SK-N-SH (cell line): ENCODE data around the gene GLG1. TPM values are rescaled to one million over a fixed set of nuclear protein-coding genes. Genes with fewer than 3 reads are reported as not detected.

Experiments
- CTCF ChIA-PET: fragments of 300-600, 350-600 bp; formaldehyde crosslinking; extraction: SDS; loops from one replicate; lab custom pipeline; 2021; lab: Yijun Ruan, JAX
- POLR2A ChIA-PET: fragments of 350-600 bp; sonication (Branson Sonifier 250); formaldehyde crosslinking; extraction: SDS; loops from one replicate; lab custom pipeline; 2020; ENCODE audit warnings: antibody characterized with exemption, inconsistent platforms; lab: Yijun Ruan, JAX
- DNase-seq: peaks from one replicate; pipeline ENCODE4 v3.0.0; 2012
- H2AFZ ChIP-seq: fragments of 200-600 bp; sonication (generic); 2 replicates; pipeline ENCODE4 v1.8.1; 2016; ENCODE audit warnings: antibody characterized with exemption, mild to moderate bottlenecking, low read depth
- H3F3A ChIP-seq: fragments of 200-600 bp; sonication (generic); replicated peaks from 2 replicates; pipeline ENCODE3; 2016; ENCODE audit warnings: antibody characterized with exemption, mild to moderate bottlenecking; ENCODE audit not compliant: insufficient read depth
- H3K27ac ChIP-seq, 2 experiments: fragments of 200-500 bp in 1 of 2; fragments of 200-600 bp in 1 of 2; sonication (Bioruptor generic) in 1 of 2; sonication (generic), shearing (Covaris generic) in 1 of 2; 2 replicates each; pipeline versions ENCODE4 v1.5.1 to v1.6.1; 2014 to 2016; ENCODE audit warnings: low read depth in 2 of 2, inconsistent platforms in 1 of 2, low read length in 1 of 2, mild to moderate bottlenecking in 1 of 2, mixed read lengths in 1 of 2
- H3K27me3 ChIP-seq: fragments of 200-600 bp; sonication (generic), shearing (Covaris generic); 2 replicates; pipeline ENCODE4 v1.6.1; 2016; ENCODE audit warnings: mixed run types; ENCODE audit not compliant: insufficient read depth
- H3K36me3 ChIP-seq, 2 experiments: fragments of 200-500 bp in 1 of 2; fragments of 200-600 bp in 1 of 2; sonication (Bioruptor generic) in 1 of 2; sonication (generic) in 1 of 2; replicated peaks in 1 of 2; 2 replicates each; pipeline versions ENCODE3 to v1.5.1; 2014 to 2016; ENCODE audit warnings: low read length in 1 of 2, mild to moderate bottlenecking in 1 of 2; ENCODE audit not compliant: insufficient read depth in 2 of 2, control insufficient read depth in 1 of 2
- H3K4me1 ChIP-seq, 2 experiments: fragments of 200-500 bp in 1 of 2; fragments of 200-600 bp in 1 of 2; sonication (Bioruptor generic) in 1 of 2; sonication (generic), shearing (Covaris generic) in 1 of 2; 2 replicates each; pipeline versions ENCODE4 v1.5.1 to v1.6.1; 2014 to 2016; ENCODE audit warnings: low read depth in 1 of 2, low read length in 1 of 2, mixed run types in 1 of 2; ENCODE audit not compliant: insufficient read depth in 2 of 2, control insufficient read depth in 1 of 2
- H3K4me2 ChIP-seq: fragments of 200-600 bp; sonication (generic), shearing (Covaris generic); 2 replicates; pipeline ENCODE4 v1.6.1; 2017; ENCODE audit warnings: mixed run types
- H3K4me3 ChIP-seq, 2 experiments: fragments of 200-500 bp in 1 of 2; fragments of 200-600 bp in 1 of 2; sonication (Bioruptor generic) in 1 of 2; sonication (generic), shearing (Covaris generic) in 1 of 2; 2 replicates each; pipeline versions ENCODE4 v1.5.1 to v1.8.1; 2014 to 2016; ENCODE audit warnings: low read depth in 2 of 2, inconsistent platforms in 1 of 2, low read length in 1 of 2, mild to moderate bottlenecking in 1 of 2, mixed read lengths in 1 of 2, moderate library complexity in 1 of 2
- H3K79me2 ChIP-seq: fragments of 200-600 bp; sonication (generic); 2 replicates; pipeline ENCODE4 v1.8.1; 2017; ENCODE audit warnings: mild to moderate bottlenecking; ENCODE audit not compliant: insufficient read depth
- H3K9ac ChIP-seq: fragments of 200-600 bp; sonication (generic); 2 replicates; pipeline ENCODE4 v1.6.1; 2017; ENCODE audit warnings: mixed run types
- H3K9me2 ChIP-seq: fragments of 200-600 bp; sonication (generic); 2 replicates; pipeline ENCODE4 v1.6.1; 2017; ENCODE audit warnings: mixed run types
- H3K9me3 ChIP-seq: fragments of 200-600 bp; sonication (generic); 2 replicates; pipeline ENCODE4 v1.6.1; 2017; ENCODE audit warnings: mixed run types, mild to moderate bottlenecking, moderate library complexity
- H4K20me1 ChIP-seq: fragments of 200-600 bp; sonication (generic); 2 replicates; pipeline ENCODE4 v1.6.1; 2017; ENCODE audit warnings: mild to moderate bottlenecking, mixed run types; ENCODE audit not compliant: insufficient read depth
- CHD2 ChIP-seq: fragments of 150-350 bp; IDR thresholded peaks from 2 replicates; pipeline ENCODE4 v1.6.1; 2018; ENCODE audit warnings: low read length; ENCODE audit not compliant: partially characterized antibody
- CTCF ChIP-seq: fragments of 200-600 bp; sonication (generic); IDR thresholded peaks from 2 replicates; pipeline ENCODE4 v1.6.1; 2017; ENCODE audit warnings: antibody characterized with exemption, mild to moderate bottlenecking, moderate library complexity
- ELF1 ChIP-seq: IDR thresholded peaks from 2 replicates; pipeline ENCODE4 v1.4.0; 2012
- EP300 ChIP-seq, 2 experiments: IDR thresholded peaks; 2 replicates each; pipeline versions ENCODE4 v1.4.0 to v1.6.1; 2012; ENCODE audit warnings: borderline replicate concordance in 1 of 2, low read depth in 1 of 2, low read length in 1 of 2
- EZH2phosphoT487 ChIP-seq: fragments of 200-600 bp; sonication (generic); IDR thresholded peaks from 2 replicates; pipeline ENCODE4 v1.6.1; 2017; ENCODE audit warnings: low read depth, mixed run types, mild to moderate bottlenecking, antibody characterized with exemption, moderate library complexity, borderline replicate concordance
- FOSL2 ChIP-seq: IDR thresholded peaks from 2 replicates; pipeline ENCODE4 v1.4.0; 2012; ENCODE audit warnings: low read depth, mild to moderate bottlenecking, moderate library complexity, borderline replicate concordance
- FOXM1 ChIP-seq: IDR thresholded peaks from 2 replicates; pipeline ENCODE4 v1.4.0; 2012; ENCODE audit warnings: low read depth, mild to moderate bottlenecking
- GABPA ChIP-seq: IDR thresholded peaks from 2 replicates; pipeline ENCODE4 v1.4.0; 2012; ENCODE audit warnings: low read depth, mild to moderate bottlenecking
- JUND ChIP-seq: IDR thresholded peaks from 2 replicates; pipeline ENCODE4 v1.4.0; 2012
- NRF1 ChIP-seq: IDR thresholded peaks from 2 replicates; pipeline ENCODE4 v1.6.1; 2012; ENCODE audit warnings: low read depth, mild to moderate bottlenecking, low read length
- POLR2AphosphoS5 ChIP-seq: IDR thresholded peaks from 2 replicates; pipeline ENCODE4 v1.6.1; 2012; ENCODE audit warnings: low read depth, low read length
- RAD21 ChIP-seq: IDR thresholded peaks from 2 replicates; pipeline ENCODE4 v1.6.1; 2012; ENCODE audit warnings: mild to moderate bottlenecking, low read length
- RCOR1 ChIP-seq: fragments of 150-350 bp; IDR thresholded peaks from 2 replicates; pipeline ENCODE4 v1.6.1; 2017; ENCODE audit warnings: antibody characterized with exemption, low read length
- REST ChIP-seq: IDR thresholded peaks from 2 replicates; pipeline ENCODE4 v1.6.1; 2012; ENCODE audit warnings: mild to moderate bottlenecking, low read depth, low read length, moderate library complexity
- RFX5 ChIP-seq: IDR thresholded peaks from 2 replicates; pipeline ENCODE4 v1.6.1; 2012; ENCODE audit warnings: mild to moderate bottlenecking, improper control_type of control experiment, low read length
- SIN3A ChIP-seq: IDR thresholded peaks from 2 replicates; pipeline ENCODE4 v1.6.1; 2012; ENCODE audit warnings: low read depth, mild to moderate bottlenecking, low read length, moderate library complexity, borderline replicate concordance
- SMC3 ChIP-seq: IDR thresholded peaks from 2 replicates; pipeline ENCODE4 v1.6.1; 2012; ENCODE audit warnings: low read depth, low read length, improper control_type of control experiment
- USF1 ChIP-seq: IDR thresholded peaks from 2 replicates; pipeline ENCODE4 v1.4.0; 2012; ENCODE audit warnings: low read depth, borderline replicate concordance
- YY1 ChIP-seq: IDR thresholded peaks from 2 replicates; pipeline ENCODE4 v1.4.0; 2012; ENCODE audit warnings: low read depth, mild to moderate bottlenecking
- WGBS: methylation state at CpG from one replicate; pipeline ENCODE4 v1.1.6; 2017; ENCODE audit warnings: low lambda C conversion rate; 5-methylcytosine and 5-hydroxymethylcytosine counted together
- polyA plus RNA-seq, 3 experiments: library from polyadenylated mRNA; depleted of rRNA; stranded (reverse); fragments of >200 nt; gene quantifications; 2 replicates each; pipeline ENCODE4 v1.2.3, GENCODE V29; 2012

GLG1 gene
- polyA plus RNA-seq, 1 of the 3 experiments (the other 2 are of a cell fraction) = 71.1 TPM

- no peaks in the 10 kb centered on the region for H3K36me3 ChIP-seq
- H3F3A ChIP-seq = peaks cover 4% of the 10 kb centered on the region
- H3K27me3 ChIP-seq = no peaks in the 10 kb centered on the region
- H3K4me1 ChIP-seq = peaks cover 10 to 56% of the 10 kb centered on the region in 2 experiments; a peak in 2 of 4 replicates
- H3K9me2 ChIP-seq = no peaks in the 10 kb centered on the region
- DNase-seq = no peak
- 84% methylated on average over 2 of the region's 2 CpGs for WGBS
- peaks cover 71% of the 10 kb centered on the region for H4K20me1 ChIP-seq
- no peaks in the 10 kb centered on the region for H3K9me3 ChIP-seq
- ChIA-PET POLR2A (no interaction called here), CTCF (interaction anchor here (1.1 to 1.2 kb wide), 2 partner anchors 16 to 84 kb away, joined by 3 read pairs; no protein-coding TSS in a partner anchor)
- H3K9ac ChIP-seq = no peak overlapping the region
- peaks cover 98% of the 10 kb centered on the region for H3K79me2 ChIP-seq
- no peak overlapping the region for H2AFZ ChIP-seq
- TF ChIP-seq YY1 = no peak
- no peak for TF ChIP-seq EP300 (IDR thresholded peaks at IDR 0.05; ENCODE audit: borderline replicate concordance in 1 of 2, low read depth in 1 of 2, low read length in 1 of 2)
- TF ChIP-seq NRF1 = no peak
- TF ChIP-seq RAD21 = no peak
- TF ChIP-seq CTCF = no peak
- no peak for TF ChIP-seq POLR2AphosphoS5
- no peak for TF ChIP-seq FOXM1
- TF ChIP-seq ELF1 = no peak
- no peak for TF ChIP-seq GABPA
- no peak for TF ChIP-seq FOSL2
- no peak for TF ChIP-seq SMC3
- TF ChIP-seq SIN3A = no peak
- TF ChIP-seq RCOR1 = no peak
- no peak for TF ChIP-seq USF1
- TF ChIP-seq REST = no peak
- TF ChIP-seq EZH2phosphoT487 = no peak
- TF ChIP-seq JUND = no peak
- no peak for TF ChIP-seq CHD2
- TF ChIP-seq RFX5 = no peak
- TF ChIP-seq, all 33 proteins: peak for 0
- Histone ChIP-seq H3K27ac (no peak overlapping the region), H3K4me2 (no peak overlapping the region), H3K4me3 (no peak overlapping the region)
Measured at GRCh38 chr16:74567901-74568300, 39.0 kb downstream of the GLG1 start.
